Retinal pigment epithelial cell (primary cell): Measurements from ENCODE around the gene TRIP10.
A peak's percentile ranks its signal among the peaks of the same experiment; 100 is the strongest.
"Not testable (repeated sequence)": the region's sequence is repeated elsewhere in the genome, so short reads cannot be mapped to it uniquely, and the experiment has no call there.

Source experiments
- DNase-seq: peaks from one replicate; pipeline ENCODE4 v3.0.0-alpha.2; 2010; ENCODE audit warnings: low read depth
- H3K4me3 ChIP-seq: 2 replicates; pipeline ENCODE4 v1.5.1; 2011; ENCODE audit warnings: mild to moderate bottlenecking, low read length, control low read depth, moderate library complexity
- TF ChIP-seq, protein P1 (sequence below): conservative IDR thresholded peaks from 2 replicates; pipeline ENCODE4 v1.5.1; 2011; ENCODE audit warnings: low read depth, low read length, control low read depth, inconsistent platforms

TRIP10 gene

DNA sequence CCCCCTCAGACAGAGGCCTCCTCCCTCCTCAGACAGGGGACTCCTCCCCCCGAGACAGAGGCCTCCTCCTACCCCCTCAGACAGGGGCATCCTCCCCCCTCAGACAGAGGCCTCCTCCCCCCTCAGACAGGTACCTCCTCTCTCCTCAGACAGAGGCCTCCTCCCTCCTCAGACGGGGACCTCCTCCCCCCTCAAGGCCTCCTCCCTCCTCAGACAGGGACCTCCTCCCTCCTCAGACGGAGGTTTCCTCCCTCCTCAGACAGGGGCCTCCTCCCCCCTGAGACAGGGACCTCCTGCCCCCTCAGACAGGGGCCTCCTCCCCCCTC lies 32.9 kb upstream of the TRIP10 start:
- TF ChIP-seq, protein P1, sequence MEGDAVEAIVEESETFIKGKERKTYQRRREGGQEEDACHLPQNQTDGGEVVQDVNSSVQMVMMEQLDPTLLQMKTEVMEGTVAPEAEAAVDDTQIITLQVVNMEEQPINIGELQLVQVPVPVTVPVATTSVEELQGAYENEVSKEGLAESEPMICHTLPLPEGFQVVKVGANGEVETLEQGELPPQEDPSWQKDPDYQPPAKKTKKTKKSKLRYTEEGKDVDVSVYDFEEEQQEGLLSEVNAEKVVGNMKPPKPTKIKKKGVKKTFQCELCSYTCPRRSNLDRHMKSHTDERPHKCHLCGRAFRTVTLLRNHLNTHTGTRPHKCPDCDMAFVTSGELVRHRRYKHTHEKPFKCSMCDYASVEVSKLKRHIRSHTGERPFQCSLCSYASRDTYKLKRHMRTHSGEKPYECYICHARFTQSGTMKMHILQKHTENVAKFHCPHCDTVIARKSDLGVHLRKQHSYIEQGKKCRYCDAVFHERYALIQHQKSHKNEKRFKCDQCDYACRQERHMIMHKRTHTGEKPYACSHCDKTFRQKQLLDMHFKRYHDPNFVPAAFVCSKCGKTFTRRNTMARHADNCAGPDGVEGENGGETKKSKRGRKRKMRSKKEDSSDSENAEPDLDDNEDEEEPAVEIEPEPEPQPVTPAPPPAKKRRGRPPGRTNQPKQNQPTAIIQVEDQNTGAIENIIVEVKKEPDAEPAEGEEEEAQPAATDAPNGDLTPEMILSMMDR, result no peak
- H3K4me3 ChIP-seq, result no peak overlapping the region

DNA sequence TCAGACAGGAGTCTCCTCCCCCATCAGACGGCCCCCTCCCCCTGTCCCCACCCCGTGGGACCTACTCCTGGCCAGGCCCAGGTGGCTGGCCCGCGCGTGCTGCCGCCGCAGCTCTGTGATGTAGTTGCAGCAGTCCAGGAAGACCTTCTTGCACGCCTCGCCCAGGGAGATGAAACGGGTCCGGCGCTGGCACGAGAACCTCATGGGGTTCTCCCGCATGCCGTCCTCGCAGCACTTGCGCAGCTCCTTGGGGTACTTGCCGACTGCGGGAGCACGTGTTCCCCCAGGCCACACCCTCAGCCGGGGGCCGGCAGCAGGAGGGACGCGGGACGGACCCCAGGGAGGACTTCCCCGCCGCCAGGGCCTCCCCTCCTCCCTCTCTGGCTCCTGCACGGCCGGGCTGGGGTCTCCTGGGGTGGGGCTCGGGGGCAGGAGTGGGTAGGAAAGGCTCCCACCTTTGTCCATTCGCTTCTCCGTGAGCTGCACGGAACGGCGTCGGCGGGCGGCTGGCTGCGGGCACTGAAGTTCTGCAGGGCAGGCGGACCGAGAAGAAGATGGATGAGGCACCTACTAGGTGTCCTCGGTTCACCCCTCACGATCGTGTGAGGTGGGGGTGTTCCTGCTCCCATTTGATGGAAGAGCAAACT lies 32.3 kb upstream of the TRIP10 start:
- no peak overlapping the region for H3K4me3 ChIP-seq
- DNase-seq, result no peak
- TF ChIP-seq, protein P1, result no peak

More for the DNA sequence above, 32.9 kb upstream of the TRIP10 start:
- DNase-seq, result no peak

- TF ChIP-seq, protein P1, result no peak
- H3K4me3 ChIP-seq, result no peak overlapping the region
- no peak for DNase-seq
Observed at GRCh38 chr19:6707658-6708018, 31.8 kb upstream of the TRIP10 start.

DNA sequence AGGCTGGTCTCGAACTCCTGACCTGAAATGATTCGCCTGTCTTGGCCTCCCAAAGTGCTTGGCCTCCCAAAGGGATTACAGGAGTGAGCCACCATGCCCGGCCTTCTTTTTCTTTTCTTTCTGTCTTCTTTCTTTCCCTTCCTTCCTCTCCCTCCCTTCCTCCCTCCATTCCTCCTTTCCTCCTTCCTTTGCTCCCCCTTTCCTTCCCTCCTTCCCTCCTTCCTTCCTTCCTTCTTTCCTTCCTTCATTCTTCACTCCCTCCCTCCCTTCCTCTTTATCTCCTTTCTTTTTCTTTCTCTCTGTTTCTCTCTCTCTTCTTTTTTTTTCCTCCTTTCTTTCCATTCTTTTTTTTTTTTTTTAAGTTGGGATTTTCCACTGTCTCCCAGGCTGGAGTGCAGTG lies 31.1 kb upstream of the TRIP10 start:
- no peak overlapping the region for H3K4me3 ChIP-seq
- no peak for DNase-seq
- TF ChIP-seq, protein P1, result no peak

- not testable (repeated sequence) for DNase-seq
Observed at GRCh38 chr19:6708913-6709312, 30.6 kb upstream of the TRIP10 start.

DNA sequence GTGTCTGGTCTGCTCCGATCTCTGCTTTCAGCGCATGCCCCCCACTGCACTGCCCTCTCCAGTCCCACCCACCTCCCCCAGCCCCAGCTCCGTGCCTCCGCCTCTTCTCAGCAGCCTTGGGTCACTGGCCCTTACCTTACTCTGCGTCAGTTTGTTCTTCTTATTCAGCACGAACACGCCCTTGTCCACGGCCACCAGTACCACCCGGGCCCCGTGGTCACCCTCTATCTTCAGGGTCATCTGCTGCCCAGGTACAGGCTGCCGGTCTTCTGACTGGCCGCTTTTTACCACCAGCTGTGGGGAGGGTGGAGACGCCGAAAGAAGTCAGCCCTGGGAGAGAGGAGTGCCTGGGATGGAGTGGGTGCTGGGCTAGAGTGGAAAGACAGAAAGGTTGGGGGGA lies 29.9 kb upstream of the TRIP10 start:
- no peak overlapping the region for H3K4me3 ChIP-seq
- DNase-seq, result no peak
- TF ChIP-seq, protein P1, result no peak

More at GRCh38 chr19:6708913-6709312, 30.6 kb upstream of the TRIP10 start:
- not testable (repeated sequence) for H3K4me3 ChIP-seq

DNA sequence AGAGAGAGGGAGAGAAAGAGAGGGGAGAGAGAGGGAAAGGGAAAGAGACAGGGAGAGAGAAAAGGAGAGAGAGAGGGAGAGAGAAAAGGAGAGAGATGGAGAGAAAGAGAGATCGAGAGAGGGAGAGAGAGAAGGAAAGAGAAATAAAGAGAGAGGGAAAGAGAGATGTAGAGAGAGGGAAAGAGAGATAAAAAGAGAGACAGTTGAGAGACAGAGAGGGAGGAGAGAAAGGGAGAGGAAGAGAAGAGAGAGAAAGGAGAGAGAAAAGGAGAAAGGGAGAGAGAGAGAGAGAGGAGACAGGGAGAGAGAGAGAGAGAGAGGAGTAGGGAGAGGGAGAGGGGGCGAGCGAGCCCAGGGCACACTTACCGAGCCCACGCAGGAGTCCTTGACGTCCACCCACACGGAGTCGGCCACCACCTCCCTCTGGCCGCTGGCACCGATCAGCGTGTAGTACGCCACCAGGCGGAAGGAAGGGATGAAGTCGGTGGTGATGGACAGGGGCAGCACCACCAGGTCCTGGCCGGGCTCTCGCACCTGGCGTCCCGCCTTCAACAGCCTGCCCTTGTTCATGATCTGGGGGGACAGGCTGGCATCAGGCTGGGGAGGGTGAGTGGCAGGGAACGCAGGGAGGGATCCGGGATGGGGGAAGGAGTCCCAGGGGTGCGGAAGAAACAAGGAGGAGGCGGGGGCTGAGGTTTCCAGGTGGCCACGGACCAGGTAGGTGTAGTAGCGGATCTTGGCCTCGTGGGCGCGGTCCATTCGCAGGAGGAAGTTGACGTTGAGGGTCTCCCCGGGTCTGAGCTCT lies 29.0 kb upstream of the TRIP10 start:
- DNase-seq, result no peak
- TF ChIP-seq, protein P1, result peak; percentile 35
- H3K4me3 ChIP-seq, result no peak overlapping the region
